Astrocyte (in vitro differentiated cells and primary cell): Measurements from ENCODE around the gene HGFAC. TPM values are rescaled to one million over a fixed set of nuclear protein-coding genes. Genes with fewer than 3 reads are reported as not detected.

Experiments
- DNase-seq: peaks from one replicate; pipeline ENCODE4 v3.0.0-alpha.2; 2010; ENCODE audit warnings: low read depth
- FAIRE-seq: peaks from 2 replicates; lab custom pipeline; 2011; peaks lifted over from hg19 to GRCh38; lab: Jason Lieb, UNC
- H2AFZ ChIP-seq: 2 replicates; pipeline ENCODE4 v1.6.0; 2012; ENCODE audit warnings: low read depth, low read length, inconsistent platforms
- H3K27ac ChIP-seq: 2 replicates; pipeline ENCODE4 v1.5.1; 2011; ENCODE audit warnings: low read depth, low read length, inconsistent platforms
- H3K27me3 ChIP-seq: 2 replicates; pipeline ENCODE4 v1.6.0; 2011; ENCODE audit warnings: low read length, inconsistent platforms; ENCODE audit not compliant: insufficient read depth
- H3K36me3 ChIP-seq: 2 replicates; pipeline ENCODE4 v1.5.1; 2011; ENCODE audit warnings: low read length, inconsistent platforms; ENCODE audit not compliant: insufficient read depth
- H3K4me1 ChIP-seq: 2 replicates; pipeline ENCODE4 v1.5.1; 2011; ENCODE audit warnings: low read length, inconsistent platforms; ENCODE audit not compliant: insufficient read depth
- H3K4me2 ChIP-seq: 2 replicates; pipeline ENCODE4 v1.6.0; 2012; ENCODE audit warnings: low read length, inconsistent platforms
- H3K4me3 ChIP-seq: 2 replicates; pipeline ENCODE4 v1.5.1; 2011; ENCODE audit warnings: low read depth, mild to moderate bottlenecking, low read length, inconsistent platforms; ENCODE audit not compliant: insufficient read depth
- H3K79me2 ChIP-seq: 2 replicates; pipeline ENCODE4 v1.6.0; 2012; ENCODE audit warnings: mild to moderate bottlenecking, low read length, inconsistent platforms; ENCODE audit not compliant: insufficient read depth
- H3K9ac ChIP-seq: 2 replicates; pipeline ENCODE4 v1.6.0; 2012; ENCODE audit warnings: mild to moderate bottlenecking, low read length, inconsistent platforms
- H3K9me3 ChIP-seq: 2 replicates; pipeline ENCODE4 v1.5.1; 2012; ENCODE audit warnings: low read depth, mild to moderate bottlenecking, low read length, inconsistent platforms; ENCODE audit not compliant: insufficient read depth
- H4K20me1 ChIP-seq: 2 replicates; pipeline ENCODE4 v1.6.0; 2012; ENCODE audit warnings: low read length, inconsistent platforms; ENCODE audit not compliant: insufficient read depth
- H3K27ac Mint-ChIP-seq: one replicate; pipeline ENCODE4 v1.8.0; 2021; ENCODE audit warnings: mild to moderate bottlenecking, mixed read lengths; ENCODE audit not compliant: unreplicated experiment
- H3K27me3 Mint-ChIP-seq: one replicate; pipeline ENCODE4 v1.8.0; 2021; ENCODE audit warnings: low read depth, mixed read lengths; ENCODE audit not compliant: unreplicated experiment
- H3K36me3 Mint-ChIP-seq: one replicate; pipeline ENCODE4 v1.8.0; 2021; ENCODE audit warnings: low read depth, mixed read lengths; ENCODE audit not compliant: unreplicated experiment
- H3K4me1 Mint-ChIP-seq: one replicate; pipeline ENCODE4 v1.8.0; 2021; ENCODE audit warnings: low read depth, mixed read lengths; ENCODE audit not compliant: unreplicated experiment
- H3K4me3 Mint-ChIP-seq: one replicate; pipeline ENCODE4 v1.8.0; 2021; ENCODE audit warnings: mild to moderate bottlenecking, moderate library complexity, mixed read lengths; ENCODE audit not compliant: unreplicated experiment
- H3K9me3 Mint-ChIP-seq: one replicate; pipeline ENCODE4 v1.8.0; 2021; ENCODE audit warnings: mild to moderate bottlenecking, mixed read lengths; ENCODE audit not compliant: unreplicated experiment
- CTCF ChIP-seq: IDR thresholded peaks from 2 replicates; pipeline ENCODE4 v1.5.1; 2011; ENCODE audit warnings: low read depth, mild to moderate bottlenecking, inconsistent platforms, low read length, moderate library complexity; ENCODE audit not compliant: insufficient read depth
- EZH2 ChIP-seq: IDR thresholded peaks from 2 replicates; pipeline ENCODE4 v1.6.1; 2012; ENCODE audit warnings: mild to moderate bottlenecking, low read length, inconsistent platforms; ENCODE audit not compliant: insufficient read depth
- total RNA-seq: library from RNA; stranded (reverse); gene quantifications from 2 replicates; pipeline ENCODE4 v1.2.1, GENCODE V29; 2021

Gene HGFAC
- total RNA-seq, 1 donor from 2014 or later: 0.52 TPM

- Histone ChIP-seq H3K27ac (no peak overlapping the region), H3K9ac (no peak overlapping the region), H3K79me2 (no peaks in the 10 kb centered on the region), H3K9me3 (no peaks in the 10 kb centered on the region), H3K4me1 (peaks cover 10% of the 10 kb centered on the region), H3K4me2 (no peak overlapping the region), H4K20me1 (no peaks in the 10 kb centered on the region), H2AFZ (no peak overlapping the region), H3K4me3 (no peak overlapping the region), H3K27me3 (peaks cover 4% of the 10 kb centered on the region), H3K36me3 (no peaks in the 10 kb centered on the region)
- DNase-seq (peak; percentile 10), FAIRE-seq (no peak)
- peak; percentile 91 for TF ChIP-seq CTCF
- no peak for TF ChIP-seq EZH2
- H3K27me3 Mint-ChIP-seq: peaks cover 35% of the 10 kb centered on the region
- H3K4me1 Mint-ChIP-seq: no peaks in the 10 kb centered on the region
- H3K9me3 Mint-ChIP-seq: no peaks in the 10 kb centered on the region
- no peak overlapping the region for H3K27ac Mint-ChIP-seq
- no peaks in the 10 kb centered on the region for H3K36me3 Mint-ChIP-seq
- no peak overlapping the region for H3K4me3 Mint-ChIP-seq
Observed at GRCh38 chr4:3480528-3481112, 38.9 kb downstream of the HGFAC start.

- Histone ChIP-seq H3K4me3 (no peak overlapping the region), H3K27me3 (peaks cover 4% of the 10 kb centered on the region)
- no peak overlapping the region for H3K4me3 Mint-ChIP-seq
Observed at GRCh38 chr4:3481113-3481531, 39.4 kb downstream of the HGFAC start.

More at GRCh38 chr4:3481113-3481531, 39.4 kb downstream of the HGFAC start:
- FAIRE-seq: no peak
- Histone ChIP-seq H3K9me3 (no peaks in the 10 kb centered on the region), H3K36me3 (no peaks in the 10 kb centered on the region), H2AFZ (no peak overlapping the region), H3K79me2 (no peaks in the 10 kb centered on the region), H3K9ac (no peak overlapping the region), H3K27ac (no peak overlapping the region), H3K4me2 (no peak overlapping the region), H4K20me1 (no peaks in the 10 kb centered on the region), H3K4me1 (peaks cover 10% of the 10 kb centered on the region)
- TF ChIP-seq CTCF (no peak), EZH2 (no peak)
- H3K36me3 Mint-ChIP-seq: no peaks in the 10 kb centered on the region
- H3K9me3 Mint-ChIP-seq: no peaks in the 10 kb centered on the region
- H3K27me3 Mint-ChIP-seq: peaks cover 35% of the 10 kb centered on the region
- no peak for DNase-seq
- no peaks in the 10 kb centered on the region for H3K4me1 Mint-ChIP-seq
- H3K27ac Mint-ChIP-seq: no peak overlapping the region
